Dermis microvascular lymphatic vessel endothelial cell (primary cell): Measurements from ENCODE around the gene TCL1B. TPM values are rescaled to one million over a fixed set of nuclear protein-coding genes. Genes with fewer than 3 reads are reported as not detected.

Source experiments
- DNase-seq, 2 donors: peaks; one replicate each; pipeline versions ENCODE4 v3.0.0 to v3.0.0-alpha.2; 2010; ENCODE audit warnings: low read depth in 2 of 2
- total RNA-seq: library from RNA; depleted of rRNA; stranded (reverse); fragments of >200 nt; gene quantifications from 2 replicates; pipeline ENCODE4 v1.2.1, GENCODE V29; 2014

TCL1B gene
- total RNA-seq, 1 donor from 2014 or later: not detected

- no peak for DNase-seq
Measured at GRCh38 chr14:95666450-95666849, 19.8 kb upstream of the TCL1B start.

GRCh38 chr14:95667249-95667693, 19.0 kb upstream of the TCL1B start:
- no peak for DNase-seq

- no peak for DNase-seq
Measured at GRCh38 chr14:95668235-95668772, 17.9 kb upstream of the TCL1B start.

- no peak for DNase-seq
Measured at GRCh38 chr14:95674613-95675012, 11.6 kb upstream of the TCL1B start.

GRCh38 chr14:95675486-95675885, 10.7 kb upstream of the TCL1B start:
- no peak for DNase-seq

GRCh38 chr14:95677179-95677835, 8.9 kb upstream of the TCL1B start:
- no peak for DNase-seq

- no peak for DNase-seq
Measured at GRCh38 chr14:95679148-95679815, 6.9 kb upstream of the TCL1B start.

GRCh38 chr14:95679998-95680735, 6.1 kb upstream of the TCL1B start:
- DNase-seq: no peak

- no peak for DNase-seq
Measured at GRCh38 chr14:95681153-95681552, 5.1 kb upstream of the TCL1B start.

GRCh38 chr14:95683793-95684192, 2.4 kb upstream of the TCL1B start:
- peak in 1 of 2 donors; percentile 10 for DNase-seq

- DNase-seq: no peak
Measured at GRCh38 chr14:95686935-95687334, 709 bp downstream of the TCL1B start.

- no peak for DNase-seq
Measured at GRCh38 chr14:95689441-95689840, 3.2 kb downstream of the TCL1B start.

- no peak for DNase-seq
Measured at GRCh38 chr14:95690815-95691214, 4.6 kb downstream of the TCL1B start.

- no peak for DNase-seq
Measured at GRCh38 chr14:95691591-95691990, 5.4 kb downstream of the TCL1B start.

GRCh38 chr14:95692109-95692508, 5.9 kb downstream of the TCL1B start:
- DNase-seq: no peak

- DNase-seq: no peak
Measured at GRCh38 chr14:95695051-95695450, 8.8 kb downstream of the TCL1B start.

GRCh38 chr14:95695913-95696312, 9.7 kb downstream of the TCL1B start:
- no peak for DNase-seq

GRCh38 chr14:95696741-95697140, 10.5 kb downstream of the TCL1B start:
- DNase-seq: peak; percentile 27 to 55

GRCh38 chr14:95697764-95698163, 11.5 kb downstream of the TCL1B start:
- no peak for DNase-seq

- DNase-seq: no peak
Measured at GRCh38 chr14:95698287-95698686, 12.1 kb downstream of the TCL1B start.

- DNase-seq: peak; percentile 32 to 35
Measured at GRCh38 chr14:95699412-95699811, 13.2 kb downstream of the TCL1B start.
